GM12872 (cell line): ENCODE data around the gene DCUN1D1.

Experiments
- CTCF ChIP-seq: IDR thresholded peaks from 3 replicates; pipeline ENCODE4 v1.5.1; 2011; ENCODE audit warnings: low read depth, mild to moderate bottlenecking, low read length, moderate library complexity; ENCODE audit not compliant: insufficient read depth

The DCUN1D1 gene

GRCh38 chr3:182983876-182984275 lies 3.5 kb upstream of the DCUN1D1 start:
- no peak for TF ChIP-seq CTCF

- no peak for TF ChIP-seq CTCF
These were observed 671 bp upstream of the DCUN1D1 start for GRCh38 chr3:182981038-182981380.

- no peak for TF ChIP-seq CTCF
These were observed 605 bp downstream of the DCUN1D1 start for GRCh38 chr3:182979674-182980191.

- TF ChIP-seq CTCF: no peak
These were observed 1.1 kb downstream of the DCUN1D1 start for GRCh38 chr3:182979103-182979673.

GRCh38 chr3:182978387-182978786 lies 2.0 kb downstream of the DCUN1D1 start:
- no peak for TF ChIP-seq CTCF

GRCh38 chr3:182973047-182973446 lies 7.3 kb downstream of the DCUN1D1 start:
- no peak for TF ChIP-seq CTCF

GRCh38 chr3:182972387-182972786 lies 8.0 kb downstream of the DCUN1D1 start:
- TF ChIP-seq CTCF: no peak

- TF ChIP-seq CTCF: no peak
These were observed 8.7 kb downstream of the DCUN1D1 start for GRCh38 chr3:182971637-182972036.
